HUES64 (cell line): ENCODE data around the gene TAF3.

Source experiments
- H3K27ac ChIP-seq: 2 replicates; pipeline ENCODE4 v1.7.0; 2013; ENCODE audit warnings: low read depth, low read length, inconsistent platforms
- H3K27me3 ChIP-seq: 2 replicates; pipeline ENCODE4 v1.6.1; 2013; ENCODE audit warnings: mild to moderate bottlenecking, low read length; ENCODE audit not compliant: insufficient read depth
- H3K36me3 ChIP-seq: 2 replicates; pipeline ENCODE4 v1.6.1; 2013; ENCODE audit warnings: mild to moderate bottlenecking, low read length; ENCODE audit not compliant: insufficient read depth
- H3K4me1 ChIP-seq: 2 replicates; pipeline ENCODE4 v1.6.1; 2013; ENCODE audit warnings: mild to moderate bottlenecking, low read length, moderate library complexity; ENCODE audit not compliant: insufficient read depth
- H3K4me3 ChIP-seq: 2 replicates; pipeline ENCODE4 v1.5.1; 2013; ENCODE audit warnings: mild to moderate bottlenecking, low read length, moderate library complexity
- H3K9ac ChIP-seq: 2 replicates; pipeline ENCODE4 v1.6.1; 2013; ENCODE audit warnings: mild to moderate bottlenecking, low read depth, low read length
- H3K9me3 ChIP-seq: 2 replicates; pipeline ENCODE4 v1.6.1; 2013; ENCODE audit warnings: low read depth, low read length; ENCODE audit not compliant: insufficient read depth
- WGBS: fragments of 150-250, 120-280 bp; methylation state at CpG from one replicate; pipeline ENCODE4 v1.1.7; 2013; ENCODE audit warnings: missing lambda C conversion rate; 5-methylcytosine and 5-hydroxymethylcytosine counted together

TAF3 gene

DNA sequence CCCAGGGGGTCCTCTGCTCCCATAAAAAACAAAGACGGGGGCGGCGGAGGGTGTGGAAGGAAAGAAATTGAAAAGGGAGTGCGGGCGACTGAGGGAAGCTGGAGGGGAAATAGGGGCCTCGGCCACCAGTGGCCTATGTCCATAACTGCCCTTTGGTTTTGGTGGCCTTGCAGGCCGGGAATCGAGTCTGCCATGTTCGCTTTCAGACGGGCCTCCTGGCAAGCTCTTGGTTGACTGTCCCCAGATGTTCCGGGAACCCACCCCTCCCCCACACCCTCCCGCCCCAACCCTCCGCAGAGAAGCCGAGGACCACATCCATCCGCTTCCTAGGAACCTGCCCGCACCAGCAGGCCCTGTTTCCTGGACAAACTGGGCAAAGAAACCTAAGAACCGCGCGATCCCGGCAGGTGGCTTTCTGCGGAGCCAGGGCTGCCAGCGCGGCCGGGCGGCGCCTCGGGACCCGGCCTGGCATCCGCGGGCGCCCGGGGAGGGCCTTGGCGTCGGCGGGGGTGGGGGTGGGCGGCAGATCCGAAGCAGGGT lies 216.2 kb downstream of the TAF3 start:
- Histone ChIP-seq H3K9ac (no peak overlapping the region), H3K4me1 (peaks cover 17% of the 10 kb centered on the region), H3K4me3 (peak overlapping the region; percentile 37), H3K27ac (no peak overlapping the region), H3K36me3 (no peaks in the 10 kb centered on the region), H3K9me3 (no peaks in the 10 kb centered on the region), H3K27me3 (peaks cover 95% of the 10 kb centered on the region)
- WGBS: under 1% methylated on average over 37 of the region's 37 CpGs

DNA sequence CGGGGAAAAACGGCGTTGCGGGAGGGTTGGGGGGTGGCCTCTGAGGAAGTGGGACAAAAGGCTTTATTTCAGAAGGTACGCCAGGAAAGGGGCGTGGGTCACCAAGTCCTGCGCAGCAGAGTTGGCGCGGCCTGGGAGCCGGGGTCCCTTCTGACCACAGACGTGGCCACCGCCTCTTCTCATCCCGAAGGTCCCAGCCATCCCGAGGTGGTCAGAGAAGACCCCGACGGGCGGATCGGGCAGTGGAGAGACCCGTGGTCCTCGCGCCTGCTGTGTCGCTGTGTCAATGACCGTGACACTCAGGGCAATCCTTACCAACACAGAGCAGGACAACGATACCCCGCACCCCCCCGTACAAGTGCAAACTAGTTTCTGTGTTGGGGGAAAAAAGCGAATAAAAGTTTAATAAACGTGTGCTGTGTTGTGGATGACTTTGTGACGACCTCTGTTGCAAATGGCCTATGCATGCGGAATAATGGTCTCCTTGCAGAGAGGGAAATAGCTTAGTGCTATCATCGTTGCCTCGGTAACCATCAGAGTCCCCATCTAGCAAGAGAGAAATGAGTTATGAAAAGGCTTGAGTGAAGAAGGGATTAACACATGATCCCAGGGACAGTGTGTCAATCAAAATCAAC lies 216.8 kb downstream of the TAF3 start:
- H3K4me1 ChIP-seq: peaks cover 17% of the 10 kb centered on the region
- H3K27me3 ChIP-seq: peaks cover 99% of the 10 kb centered on the region
- 2% methylated on average over 31 of the region's 32 CpGs for WGBS
- H3K9ac ChIP-seq: no peak overlapping the region
- H3K9me3 ChIP-seq: no peaks in the 10 kb centered on the region
- H3K27ac ChIP-seq: no peak overlapping the region
- no peaks in the 10 kb centered on the region for H3K36me3 ChIP-seq
- H3K4me3 ChIP-seq: peak overlapping the region; percentile 28

DNA sequence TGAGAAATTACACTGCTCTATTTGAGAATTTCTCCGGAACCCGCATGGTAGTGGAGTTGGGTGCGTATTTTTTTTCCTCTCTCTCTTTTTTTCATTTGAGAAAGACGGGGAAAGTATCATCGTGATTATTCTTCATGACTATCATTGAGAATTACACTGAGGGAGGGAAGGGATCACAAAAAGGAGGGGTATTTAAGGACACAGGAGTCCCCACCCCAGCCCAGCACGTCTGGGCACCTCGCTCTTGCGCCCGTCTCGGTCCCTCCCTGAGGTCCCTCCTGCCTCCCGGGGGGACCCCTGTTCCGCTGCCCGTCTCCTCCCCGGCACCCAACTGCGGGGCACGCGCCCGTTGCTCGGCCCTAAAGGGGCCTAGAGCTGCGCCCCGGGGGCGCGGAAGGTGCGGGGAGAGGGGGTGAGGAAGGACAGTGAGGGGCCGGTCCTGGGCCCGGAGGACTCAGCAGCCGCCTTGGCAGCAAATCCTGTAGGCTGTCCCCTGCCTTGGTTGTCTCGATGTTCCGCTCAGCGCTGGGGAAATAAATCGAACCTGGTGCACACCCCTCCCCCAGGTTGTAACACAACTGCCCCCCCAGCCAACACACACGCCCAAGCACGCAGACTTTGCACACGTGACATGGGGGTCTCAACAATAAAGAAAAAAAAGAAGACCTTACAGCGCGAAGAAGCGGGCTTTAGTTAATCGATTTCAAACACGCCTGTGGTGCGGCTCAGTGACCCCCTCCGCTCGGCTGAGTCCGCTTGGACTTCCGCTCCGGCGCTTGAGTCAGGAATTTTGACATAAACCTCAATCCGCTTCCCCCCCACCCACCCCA lies 217.6 kb downstream of the TAF3 start:
- no peaks in the 10 kb centered on the region for H3K36me3 ChIP-seq
- H3K4me1 ChIP-seq: peaks cover 17% of the 10 kb centered on the region
- no peak overlapping the region for H3K27ac ChIP-seq
- WGBS: 1% methylated on average over 41 of the region's 47 CpGs
- H3K9ac ChIP-seq: no peak overlapping the region
- peaks cover 100% of the 10 kb centered on the region for H3K27me3 ChIP-seq
- H3K9me3 ChIP-seq: no peaks in the 10 kb centered on the region
- peak overlapping the region; percentile 28 for H3K4me3 ChIP-seq

DNA sequence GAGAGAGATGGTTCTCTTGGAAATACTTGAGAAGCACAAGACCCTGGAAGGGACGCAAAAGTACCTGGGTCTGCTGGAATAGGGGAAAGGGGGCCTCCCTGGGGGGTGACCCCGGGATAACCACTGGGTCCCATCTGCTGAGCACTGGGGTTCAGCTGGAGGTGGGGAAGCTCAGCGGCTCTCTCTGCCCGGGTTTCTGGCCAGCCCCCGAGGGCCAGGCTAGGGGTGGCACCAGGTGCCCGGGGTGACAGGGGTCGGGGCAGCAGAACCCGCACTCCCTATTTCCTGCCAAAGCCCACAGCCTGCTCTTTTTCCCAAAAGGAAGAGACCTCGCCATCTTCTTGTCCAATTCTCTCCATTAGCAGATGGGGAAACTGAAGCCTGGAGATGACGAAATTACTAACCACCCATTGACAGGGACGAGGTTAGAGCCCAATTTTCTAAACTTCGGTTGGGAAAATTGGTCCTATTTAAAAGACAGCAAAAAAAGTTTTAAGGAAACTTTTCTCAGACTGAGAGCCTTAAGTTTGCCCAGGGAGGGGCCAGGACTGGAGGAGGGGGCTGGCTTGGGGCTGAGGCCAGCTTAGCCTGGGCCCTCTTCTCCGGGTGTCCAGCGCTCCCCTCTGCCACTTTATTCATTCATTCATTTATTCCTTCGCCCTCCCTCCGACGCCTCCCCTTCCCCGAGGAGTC lies 218.3 kb downstream of the TAF3 start:
- H3K9ac ChIP-seq: no peak overlapping the region
- WGBS: 4% methylated on average over 18 of the region's 18 CpGs
- H3K27ac ChIP-seq: no peak overlapping the region
- peaks cover 100% of the 10 kb centered on the region for H3K27me3 ChIP-seq
- peaks cover 17% of the 10 kb centered on the region for H3K4me1 ChIP-seq
- H3K4me3 ChIP-seq: no peak overlapping the region
- H3K9me3 ChIP-seq: no peaks in the 10 kb centered on the region
- no peaks in the 10 kb centered on the region for H3K36me3 ChIP-seq

DNA sequence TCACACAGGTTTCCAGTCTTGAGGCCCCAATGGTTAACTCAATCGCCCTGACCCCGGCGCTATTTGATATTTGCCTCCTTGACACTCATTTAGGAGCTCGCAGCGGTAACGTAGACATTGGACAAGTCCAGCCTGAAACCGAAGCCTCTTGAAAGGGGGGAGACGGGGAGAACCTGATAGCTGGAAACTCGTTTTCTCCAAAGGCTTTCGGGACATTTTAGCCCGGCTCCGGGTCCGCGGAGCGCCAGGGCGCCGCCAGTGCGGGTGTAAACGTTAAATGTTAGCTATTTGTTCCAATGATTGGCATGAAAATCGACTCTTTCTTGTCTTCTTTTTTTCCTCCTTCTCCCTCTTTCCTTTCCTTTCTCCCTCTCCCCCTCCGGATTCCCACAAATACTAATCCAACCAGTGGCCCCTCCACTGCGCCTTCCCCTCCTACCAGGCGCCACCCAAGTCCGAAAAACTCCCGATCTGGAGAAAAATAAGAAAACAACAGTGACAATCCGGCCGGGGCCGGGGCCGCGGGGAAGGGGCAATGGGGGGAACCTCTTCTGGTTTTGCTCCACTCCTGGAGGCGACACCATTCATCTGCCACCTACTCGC lies 219.0 kb downstream of the TAF3 start:
- WGBS: 2% methylated on average over 31 of the region's 32 CpGs
- H3K9ac ChIP-seq: no peak overlapping the region

DNA sequence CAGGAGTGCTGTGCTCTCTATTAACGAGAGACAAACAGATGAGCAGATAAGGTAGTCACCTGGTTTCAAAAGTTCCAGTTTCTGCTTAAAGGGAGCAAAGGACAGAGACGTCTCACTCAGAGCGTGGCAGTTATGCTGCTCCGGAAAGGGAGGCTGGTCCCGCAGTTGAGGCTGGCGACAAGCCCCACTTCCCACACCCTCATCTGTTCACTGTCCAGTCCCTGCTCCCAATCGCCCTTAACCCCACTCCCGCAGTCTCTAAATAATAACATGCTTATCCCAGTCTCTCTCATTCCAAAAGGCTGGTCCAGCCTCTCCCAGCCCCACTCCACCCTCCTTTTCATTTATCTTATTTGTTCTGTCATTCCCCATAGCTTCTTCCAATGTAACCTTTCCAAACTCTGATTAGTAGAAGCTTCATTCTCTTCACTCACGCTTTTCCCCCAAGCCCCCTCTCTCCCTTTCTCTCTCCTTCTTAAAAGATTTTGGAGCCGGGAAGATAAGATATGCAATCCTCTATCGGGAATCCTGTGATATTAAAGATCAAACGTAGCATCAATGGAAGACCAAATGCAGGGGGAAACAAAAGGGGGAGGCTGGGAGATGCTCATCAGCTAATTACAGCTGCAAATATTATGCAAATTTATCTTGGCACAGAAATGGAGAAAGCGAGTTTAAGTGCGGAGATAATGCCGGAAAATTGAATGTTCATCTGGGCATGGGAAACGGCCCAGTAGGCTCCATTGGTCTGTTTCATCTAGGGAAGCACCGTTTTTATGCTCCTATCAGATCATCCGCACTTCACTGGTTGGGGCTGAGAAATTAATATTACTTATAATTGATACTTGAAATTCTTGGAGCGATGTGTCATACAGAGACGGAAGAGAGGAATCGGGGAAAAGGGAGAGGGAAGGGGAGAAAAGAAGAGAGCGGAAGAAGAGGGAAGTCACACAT lies 219.9 kb downstream of the TAF3 start:
- 5% methylated on average over 21 of the region's 22 CpGs for WGBS
- Histone ChIP-seq H3K36me3 (no peaks in the 10 kb centered on the region), H3K27me3 (peaks cover 100% of the 10 kb centered on the region), H3K9ac (no peak overlapping the region), H3K9me3 (no peaks in the 10 kb centered on the region), H3K4me3 (no peak overlapping the region), H3K27ac (no peak overlapping the region), H3K4me1 (peaks cover 28% of the 10 kb centered on the region)

More for the DNA sequence above, 219.0 kb downstream of the TAF3 start:
- Histone ChIP-seq H3K36me3 (no peaks in the 10 kb centered on the region), H3K9me3 (no peaks in the 10 kb centered on the region), H3K27ac (no peak overlapping the region), H3K4me3 (no peak overlapping the region), H3K4me1 (peaks cover 21% of the 10 kb centered on the region), H3K27me3 (peaks cover 100% of the 10 kb centered on the region)

DNA sequence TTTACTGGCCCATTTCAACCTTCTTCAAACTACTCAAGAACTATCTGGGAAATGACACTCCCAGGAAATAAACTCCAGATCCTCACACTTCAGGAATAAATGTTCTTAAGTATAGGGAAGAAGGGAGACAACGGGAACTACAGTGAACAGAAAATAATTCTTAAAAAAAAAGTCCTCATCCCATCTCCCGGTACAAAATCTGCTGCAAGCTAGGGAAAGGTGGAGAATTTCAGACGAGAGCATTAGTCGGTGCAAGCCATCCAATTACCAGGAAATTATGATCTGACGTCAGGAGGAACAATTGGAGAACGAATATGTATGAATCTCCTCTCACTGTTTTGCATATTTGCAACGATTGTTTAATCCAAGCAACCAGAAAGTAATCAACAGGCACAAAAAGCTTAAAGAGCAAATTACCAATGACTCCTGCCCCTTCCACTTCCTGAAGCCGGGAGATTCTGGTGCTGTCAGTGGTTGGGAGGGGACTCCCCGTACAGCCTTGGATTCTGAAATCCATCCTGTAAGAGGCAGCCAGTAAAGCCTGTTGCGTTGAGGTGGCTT lies 221.1 kb downstream of the TAF3 start:
- Histone ChIP-seq H3K4me3 (no peak overlapping the region), H3K4me1 (peaks cover 27% of the 10 kb centered on the region), H3K9me3 (no peaks in the 10 kb centered on the region), H3K9ac (no peak overlapping the region), H3K27ac (no peak overlapping the region), H3K36me3 (no peaks in the 10 kb centered on the region), H3K27me3 (peaks cover 100% of the 10 kb centered on the region)
- 3% methylated on average over 9 of the region's 10 CpGs for WGBS

DNA sequence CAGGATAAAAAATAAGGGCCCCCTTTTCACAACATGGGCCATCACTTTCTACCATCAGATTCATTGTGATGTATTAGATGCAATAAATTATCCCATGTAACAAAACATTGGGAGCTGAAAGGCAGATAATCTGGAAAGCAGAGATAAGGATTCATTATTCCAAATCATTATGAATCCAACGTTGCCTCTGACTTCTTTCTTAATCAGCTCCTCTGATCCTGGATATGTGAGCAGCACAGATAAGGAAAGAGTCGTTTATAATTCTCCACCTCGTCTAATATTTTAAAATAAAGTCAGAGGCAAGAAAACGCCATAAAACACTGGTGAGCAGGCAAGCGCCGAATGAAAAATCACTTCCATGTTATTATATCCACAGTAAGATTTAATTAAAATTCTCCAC lies 222.3 kb downstream of the TAF3 start:
- peaks cover 31% of the 10 kb centered on the region for H3K4me1 ChIP-seq
- H3K36me3 ChIP-seq: no peaks in the 10 kb centered on the region
- peaks cover 100% of the 10 kb centered on the region for H3K27me3 ChIP-seq
- H3K4me3 ChIP-seq: no peak overlapping the region
- WGBS: 38% methylated on average over 6 of the region's 6 CpGs
- H3K9ac ChIP-seq: no peak overlapping the region
- H3K27ac ChIP-seq: no peak overlapping the region
- H3K9me3 ChIP-seq: no peaks in the 10 kb centered on the region

DNA sequence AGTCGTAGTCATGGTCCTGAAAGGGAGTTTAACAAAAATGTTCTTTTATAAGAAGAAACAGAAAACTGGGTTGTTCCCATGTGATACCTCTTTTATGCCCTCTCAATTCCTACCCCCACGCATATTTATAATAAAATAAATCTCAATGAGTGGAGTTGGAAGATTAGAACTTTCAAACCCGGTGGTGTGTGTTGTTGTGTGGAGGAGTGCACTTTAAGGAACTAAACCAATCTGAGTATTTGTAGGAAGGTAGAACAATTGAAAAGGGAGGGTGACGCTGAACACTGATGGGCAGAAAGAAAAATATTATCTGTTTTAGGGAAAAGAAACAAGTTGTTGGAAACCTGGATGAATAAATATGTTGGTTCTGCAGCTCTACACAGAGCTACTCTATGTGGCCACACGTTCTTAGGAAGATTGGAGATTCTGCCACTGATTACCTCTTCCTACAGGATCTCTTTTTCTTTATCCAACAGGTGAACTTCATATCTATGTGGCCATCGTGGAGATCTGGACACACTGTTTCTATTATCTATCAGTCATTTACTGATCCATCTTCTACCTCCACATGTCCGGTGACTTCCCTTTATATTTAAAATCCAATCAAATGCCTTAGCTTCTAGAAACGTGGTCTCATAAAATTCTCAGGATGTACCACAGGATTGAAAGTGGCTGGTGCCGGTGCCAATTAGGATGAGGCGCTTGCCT lies 223.1 kb downstream of the TAF3 start:
- H3K9me3 ChIP-seq: no peaks in the 10 kb centered on the region
- no peaks in the 10 kb centered on the region for H3K36me3 ChIP-seq
- no peak overlapping the region for H3K9ac ChIP-seq
- no peak overlapping the region for H3K4me3 ChIP-seq
- H3K4me1 ChIP-seq: peaks cover 36% of the 10 kb centered on the region
- no peak overlapping the region for H3K27ac ChIP-seq
- H3K27me3 ChIP-seq: peaks cover 100% of the 10 kb centered on the region
- 9% methylated on average over 8 of the region's 10 CpGs for WGBS
